Effector memory CD4-positive, alpha-beta T cell (primary cell): ENCODE measurements around the gene MYO1F.

Experiments used
- DNase-seq, 3 donors: peaks; one replicate each; pipeline ENCODE4 v3.0.0-alpha.2; 2020
- H3K27ac ChIP-seq: 2 replicates; pipeline ENCODE4 v1.7.0; 2013; ENCODE audit warnings: mild to moderate bottlenecking, low read length, moderate library complexity; ENCODE audit not compliant: insufficient read depth, poor library complexity, severe bottlenecking
- H3K27me3 ChIP-seq: replicated peaks from 2 replicates; pipeline ENCODE4 v1.7.0; 2013; ENCODE audit warnings: mild to moderate bottlenecking, low read length; ENCODE audit not compliant: insufficient read depth, control insufficient read depth, poor library complexity, severe bottlenecking
- H3K36me3 ChIP-seq: 2 replicates; pipeline ENCODE4 v1.7.0; 2013; ENCODE audit warnings: mild to moderate bottlenecking, low read length, moderate library complexity; ENCODE audit not compliant: control insufficient read depth, insufficient read depth
- H3K4me1 ChIP-seq: 2 replicates; pipeline ENCODE4 v1.7.0; 2013; ENCODE audit warnings: low read length, mild to moderate bottlenecking; ENCODE audit not compliant: control insufficient read depth, insufficient read depth, poor library complexity, severe bottlenecking
- H3K4me3 ChIP-seq: 2 replicates; pipeline ENCODE4 v1.7.0; 2013; ENCODE audit warnings: low read length, low read depth, mild to moderate bottlenecking; ENCODE audit not compliant: insufficient read depth, poor library complexity, severe bottlenecking
- H3K9me3 ChIP-seq: 2 replicates; pipeline ENCODE4 v1.7.0; 2013; ENCODE audit warnings: mild to moderate bottlenecking, low read length, moderate library complexity; ENCODE audit not compliant: control insufficient read depth

The MYO1F gene

DNA sequence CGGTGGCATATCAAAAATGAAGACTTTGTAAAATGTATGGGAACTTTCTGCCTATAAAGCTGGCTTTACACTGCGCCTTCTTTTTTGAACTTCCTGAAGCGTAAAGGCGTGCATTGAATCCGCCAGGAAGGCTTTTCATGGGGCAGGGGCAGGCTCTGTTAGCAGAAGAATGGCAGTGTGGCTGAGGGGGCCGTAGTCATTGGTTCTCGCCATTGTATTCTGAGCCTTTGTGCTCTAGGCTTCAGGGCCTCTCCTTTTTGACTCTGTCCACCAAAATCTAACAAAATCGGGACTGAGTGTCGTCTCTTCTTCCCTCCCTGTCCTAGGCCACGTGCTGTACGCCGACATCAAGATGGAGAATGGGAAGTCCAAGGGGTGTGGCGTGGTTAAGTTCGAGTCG is 88.9 kb downstream of the MYO1F start:
- H3K27ac ChIP-seq, result no peak overlapping the region
- DNase-seq, result no peak
- H3K27me3 ChIP-seq, result no peaks in the 10 kb centered on the region
- peaks cover 55% of the 10 kb centered on the region for H3K36me3 ChIP-seq
- peaks cover 21% of the 10 kb centered on the region for H3K4me1 ChIP-seq
- no peaks in the 10 kb centered on the region for H3K9me3 ChIP-seq
- no peak overlapping the region for H3K4me3 ChIP-seq

DNA sequence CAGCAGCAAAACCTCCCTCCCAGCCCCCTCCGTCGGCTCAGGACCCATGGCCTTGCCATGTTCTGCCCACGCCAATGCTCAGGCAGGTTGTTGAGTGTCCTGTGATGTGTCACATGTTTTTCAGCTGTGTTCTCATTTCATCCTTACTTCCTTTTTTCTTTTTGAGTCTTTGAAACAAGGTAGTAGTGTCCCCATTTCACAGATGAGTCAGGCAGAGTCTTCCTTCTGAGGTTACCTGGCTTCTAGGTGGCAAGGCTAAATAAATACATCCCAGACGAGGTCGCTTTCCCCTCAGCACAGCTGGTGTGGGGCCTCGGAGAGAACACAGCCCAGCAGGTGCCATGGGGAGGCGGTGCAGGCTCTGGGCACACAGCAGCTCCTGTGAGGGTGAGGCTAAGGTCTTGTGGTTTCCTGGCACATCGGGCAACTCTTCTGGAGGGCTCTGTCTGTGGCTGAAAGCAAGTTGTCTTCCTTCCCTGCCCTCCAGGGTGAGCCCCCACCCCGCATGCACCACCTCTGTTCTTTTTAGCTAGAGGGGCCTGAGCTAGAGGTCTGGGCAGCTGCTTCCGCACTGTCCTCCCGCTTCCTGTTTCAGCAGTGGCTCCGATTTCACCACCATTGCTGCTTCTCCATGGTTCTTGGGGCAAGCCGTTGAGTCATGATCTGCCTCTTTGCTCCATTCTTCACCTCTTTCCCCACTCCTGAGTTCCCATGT is 89.9 kb downstream of the MYO1F start:
- peak; percentile 36 to 45 (median 45) for DNase-seq
- Histone ChIP-seq H3K36me3 (peaks cover 66% of the 10 kb centered on the region), H3K9me3 (no peaks in the 10 kb centered on the region), H3K4me3 (no peak overlapping the region), H3K27me3 (no peaks in the 10 kb centered on the region), H3K27ac (peak overlapping the region; percentile 48), H3K4me1 (peaks cover 21% of the 10 kb centered on the region)

DNA sequence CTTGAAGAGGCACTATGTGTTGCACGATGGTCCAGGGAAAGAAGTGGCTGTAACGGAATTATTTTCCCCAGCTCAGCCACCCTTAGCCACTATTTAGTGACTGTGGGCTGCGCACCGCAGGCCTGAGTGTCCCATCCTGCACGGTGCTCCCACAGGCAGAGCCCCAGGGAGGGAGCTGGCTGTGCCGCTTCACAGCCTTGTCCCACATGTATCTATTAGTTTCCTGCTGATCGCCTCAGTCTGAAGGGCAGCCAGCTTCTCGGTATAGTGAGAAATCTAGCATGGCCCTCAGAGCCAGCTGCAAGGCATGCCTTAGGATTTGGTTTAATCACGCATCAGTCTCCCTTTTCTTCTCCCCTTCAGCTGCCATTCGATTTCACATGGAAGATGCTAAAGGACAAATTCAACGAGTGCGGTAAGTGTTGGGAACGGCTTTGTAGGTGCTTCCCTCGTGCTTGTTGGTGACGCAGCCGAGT is 90.5 kb downstream of the MYO1F start:
- H3K4me1 ChIP-seq, result peaks cover 21% of the 10 kb centered on the region
- no peak overlapping the region for H3K4me3 ChIP-seq
- peak overlapping the region; percentile 48 for H3K27ac ChIP-seq
- no peaks in the 10 kb centered on the region for H3K9me3 ChIP-seq
- peaks cover 71% of the 10 kb centered on the region for H3K36me3 ChIP-seq
- no peak for DNase-seq
- H3K27me3 ChIP-seq, result no peaks in the 10 kb centered on the region

DNA sequence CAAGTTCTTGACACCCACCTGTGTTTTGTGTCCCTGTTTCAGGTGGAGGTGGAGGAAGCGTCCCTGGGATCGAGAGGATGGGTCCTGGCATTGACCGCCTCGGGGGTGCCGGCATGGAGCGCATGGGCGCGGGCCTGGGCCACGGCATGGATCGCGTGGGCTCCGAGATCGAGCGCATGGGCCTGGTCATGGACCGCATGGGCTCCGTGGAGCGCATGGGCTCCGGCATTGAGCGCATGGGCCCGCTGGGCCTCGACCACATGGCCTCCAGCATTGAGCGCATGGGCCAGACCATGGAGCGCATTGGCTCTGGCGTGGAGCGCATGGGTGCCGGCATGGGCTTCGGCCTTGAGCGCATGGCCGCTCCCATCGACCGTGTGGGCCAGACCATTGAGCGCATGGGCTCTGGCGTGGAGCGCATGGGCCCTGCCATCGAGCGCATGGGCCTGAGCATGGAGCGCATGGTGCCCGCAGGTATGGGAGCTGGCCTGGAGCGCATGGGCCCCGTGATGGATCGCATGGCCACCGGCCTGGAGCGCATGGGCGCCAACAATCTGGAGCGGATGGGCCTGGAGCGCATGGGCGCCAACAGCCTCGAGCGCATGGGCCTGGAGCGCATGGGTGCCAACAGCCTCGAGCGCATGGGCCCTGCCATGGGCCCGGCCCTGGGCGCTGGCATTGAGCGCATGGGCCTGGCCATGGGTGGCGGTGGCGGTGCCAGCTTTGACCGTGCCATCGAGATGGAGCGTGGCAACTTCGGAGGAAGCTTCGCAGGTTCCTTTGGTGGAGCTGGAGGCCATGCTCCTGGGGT is 91.5 kb downstream of the MYO1F start:
- Histone ChIP-seq H3K27ac (no peak overlapping the region), H3K27me3 (no peaks in the 10 kb centered on the region), H3K4me3 (no peak overlapping the region), H3K9me3 (no peaks in the 10 kb centered on the region), H3K36me3 (peaks cover 79% of the 10 kb centered on the region), H3K4me1 (peaks cover 21% of the 10 kb centered on the region)
- no peak for DNase-seq

DNA sequence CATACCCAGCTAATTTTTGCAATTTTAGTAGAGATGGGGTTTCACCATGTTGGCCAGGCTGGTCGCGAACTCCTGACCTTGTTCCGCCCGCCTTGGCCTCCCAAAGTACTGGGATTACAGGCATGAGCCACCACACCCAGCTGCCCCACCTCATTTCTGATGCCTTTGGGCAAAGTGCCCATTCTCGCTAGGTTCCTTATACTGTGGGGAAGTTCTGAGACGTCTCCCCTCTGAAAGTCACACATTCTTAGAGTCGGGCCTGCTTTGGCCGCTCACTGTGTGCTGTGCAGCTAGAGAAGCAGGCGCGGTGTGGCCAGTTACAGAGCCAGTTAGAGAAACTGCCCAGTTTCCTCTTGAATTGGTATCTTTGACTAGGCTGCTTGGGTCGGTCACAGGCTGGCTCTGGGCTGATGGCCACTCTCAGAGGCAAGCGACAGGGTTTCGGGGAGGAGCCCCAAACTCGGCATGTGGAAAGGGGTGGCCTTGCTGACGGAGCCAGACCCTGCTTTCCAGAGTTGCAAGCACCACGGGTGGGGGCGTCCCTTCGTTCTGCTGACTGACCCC is 92.8 kb downstream of the MYO1F start:
- H3K4me1 ChIP-seq, result peaks cover 21% of the 10 kb centered on the region
- H3K27me3 ChIP-seq, result no peaks in the 10 kb centered on the region
- peaks cover 82% of the 10 kb centered on the region for H3K36me3 ChIP-seq
- H3K9me3 ChIP-seq, result no peaks in the 10 kb centered on the region
- DNase-seq, result no peak
- no peak overlapping the region for H3K27ac ChIP-seq
- no peak overlapping the region for H3K4me3 ChIP-seq

DNA sequence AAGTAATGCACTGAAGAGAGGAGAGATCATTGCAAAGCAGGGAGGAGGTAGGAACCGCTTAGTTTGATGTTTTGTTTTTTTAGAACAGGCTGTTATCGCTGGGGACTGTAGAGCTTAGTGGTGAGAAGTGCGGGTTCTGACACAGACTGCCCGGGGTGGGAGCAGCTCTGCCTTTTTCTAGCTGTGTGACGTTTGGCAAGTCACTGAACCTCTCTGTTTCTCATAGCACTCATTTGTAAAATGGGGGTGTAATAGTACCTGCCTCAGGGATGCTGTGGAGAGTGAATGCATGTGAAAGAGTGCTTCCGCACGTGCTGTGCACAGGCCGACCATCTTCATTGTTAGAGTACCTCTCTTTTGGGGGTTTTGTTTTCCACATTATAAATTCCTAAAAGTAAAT is 94.1 kb downstream of the MYO1F start:
- Histone ChIP-seq H3K27ac (no peak overlapping the region), H3K36me3 (peaks cover 84% of the 10 kb centered on the region), H3K9me3 (no peaks in the 10 kb centered on the region), H3K27me3 (no peaks in the 10 kb centered on the region), H3K4me3 (no peak overlapping the region), H3K4me1 (peaks cover 21% of the 10 kb centered on the region)
- no peak for DNase-seq

DNA sequence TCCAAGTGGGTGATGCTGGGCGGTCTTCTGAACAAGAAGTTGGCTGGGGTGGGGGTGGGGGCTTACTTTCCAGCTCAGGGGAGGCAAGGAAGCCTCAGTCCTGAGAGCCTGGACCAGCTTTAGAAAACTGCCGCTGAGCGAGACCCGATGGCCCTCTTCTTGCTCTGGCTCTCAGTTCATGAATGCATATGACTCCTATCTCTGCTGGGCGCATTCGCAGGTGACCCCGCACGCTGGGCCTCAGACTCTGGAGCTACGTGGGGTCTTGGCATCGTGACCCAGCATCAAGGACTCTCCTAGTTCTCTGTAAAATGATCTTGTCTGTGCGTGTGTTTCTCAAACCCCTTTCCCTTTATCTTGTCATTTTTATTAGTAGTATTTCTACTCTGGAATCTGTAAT is 94.5 kb downstream of the MYO1F start:
- no peak for DNase-seq
- peaks cover 21% of the 10 kb centered on the region for H3K4me1 ChIP-seq
- no peaks in the 10 kb centered on the region for H3K9me3 ChIP-seq
- H3K27ac ChIP-seq, result no peak overlapping the region
- no peaks in the 10 kb centered on the region for H3K27me3 ChIP-seq
- H3K36me3 ChIP-seq, result peaks cover 84% of the 10 kb centered on the region
- no peak overlapping the region for H3K4me3 ChIP-seq

DNA sequence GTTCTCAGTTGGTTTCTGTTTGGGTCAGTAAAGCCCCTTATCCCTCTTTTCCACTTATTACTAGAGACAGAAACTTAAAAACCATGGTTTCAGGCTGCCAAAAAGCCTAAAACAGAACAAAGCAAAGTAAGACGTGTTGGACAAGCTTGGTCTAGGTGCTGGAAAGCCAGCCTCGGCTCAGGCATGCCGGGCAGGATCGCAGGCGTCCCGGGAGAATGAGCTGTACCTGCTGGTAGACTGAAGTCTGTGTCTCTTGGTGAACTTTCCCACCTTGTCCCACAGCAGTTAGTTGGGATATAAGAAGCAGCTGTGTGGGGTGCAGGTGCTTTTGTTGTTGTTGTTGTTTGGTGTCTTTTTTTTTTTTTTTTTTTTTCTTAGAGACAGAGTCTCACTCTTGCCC is 95.6 kb downstream of the MYO1F start:
- Histone ChIP-seq H3K4me1 (peaks cover 11% of the 10 kb centered on the region), H3K27ac (no peak overlapping the region), H3K27me3 (no peaks in the 10 kb centered on the region), H3K9me3 (no peaks in the 10 kb centered on the region), H3K36me3 (peaks cover 84% of the 10 kb centered on the region), H3K4me3 (no peak overlapping the region)
- no peak for DNase-seq

DNA sequence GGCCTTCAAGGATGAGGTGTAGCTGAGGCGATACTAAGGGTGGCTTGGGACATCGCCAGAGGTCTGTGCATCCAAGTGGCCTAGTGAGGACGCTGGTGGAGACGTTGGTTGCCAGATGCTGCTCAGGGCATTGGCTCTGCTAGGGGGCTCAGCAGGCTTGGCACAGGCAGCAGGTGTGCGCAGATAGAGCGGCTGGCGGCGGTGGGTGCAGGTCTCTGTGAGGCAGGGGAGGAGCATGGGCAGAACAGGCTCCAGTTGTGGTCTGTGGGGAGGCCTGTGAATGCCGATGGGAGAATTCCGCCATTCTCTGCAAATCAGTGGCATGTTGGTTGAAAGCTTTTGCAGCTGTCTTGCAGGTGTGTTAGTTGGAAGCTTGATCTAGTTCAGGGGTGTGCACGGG is 96.0 kb downstream of the MYO1F start:
- peaks cover 7% of the 10 kb centered on the region for H3K4me1 ChIP-seq
- no peaks in the 10 kb centered on the region for H3K9me3 ChIP-seq
- peaks cover 82% of the 10 kb centered on the region for H3K36me3 ChIP-seq
- no peak overlapping the region for H3K27ac ChIP-seq
- H3K27me3 ChIP-seq, result no peaks in the 10 kb centered on the region
- H3K4me3 ChIP-seq, result no peak overlapping the region
- no peak for DNase-seq

DNA sequence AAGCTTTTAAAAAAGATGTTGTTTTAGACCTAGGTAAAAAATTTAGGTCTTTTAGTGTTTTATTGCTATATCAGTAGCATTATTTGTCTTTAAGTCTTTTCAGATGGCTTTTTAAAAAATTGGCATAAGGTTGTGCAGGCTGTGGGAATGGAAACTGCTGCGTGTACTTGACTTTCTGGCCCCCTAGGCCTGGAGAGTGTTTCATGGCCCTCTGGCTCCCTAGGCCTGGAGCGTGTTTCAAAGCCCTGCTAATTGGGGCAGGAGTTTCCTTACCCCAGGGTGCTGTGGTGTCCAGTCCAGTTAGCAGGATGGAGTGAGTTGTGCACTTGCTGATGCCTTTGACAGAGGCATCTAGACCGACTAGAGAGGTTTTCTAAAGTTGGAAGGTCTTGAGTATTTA is 98.6 kb downstream of the MYO1F start:
- no peaks in the 10 kb centered on the region for H3K9me3 ChIP-seq
- peaks cover 84% of the 10 kb centered on the region for H3K36me3 ChIP-seq
- H3K4me1 ChIP-seq, result no peaks in the 10 kb centered on the region
- no peak overlapping the region for H3K4me3 ChIP-seq
- H3K27ac ChIP-seq, result no peak overlapping the region
- no peaks in the 10 kb centered on the region for H3K27me3 ChIP-seq
- DNase-seq, result no peak
